Measurements from ENCODE around the gene SBK2. TPM values are rescaled to one million over a fixed set of nuclear protein-coding genes. Genes with fewer than 3 reads are reported as not detected.

The SBK2 gene
- total RNA-seq, 1 experiment from 2014 or later: not detected

DNA sequence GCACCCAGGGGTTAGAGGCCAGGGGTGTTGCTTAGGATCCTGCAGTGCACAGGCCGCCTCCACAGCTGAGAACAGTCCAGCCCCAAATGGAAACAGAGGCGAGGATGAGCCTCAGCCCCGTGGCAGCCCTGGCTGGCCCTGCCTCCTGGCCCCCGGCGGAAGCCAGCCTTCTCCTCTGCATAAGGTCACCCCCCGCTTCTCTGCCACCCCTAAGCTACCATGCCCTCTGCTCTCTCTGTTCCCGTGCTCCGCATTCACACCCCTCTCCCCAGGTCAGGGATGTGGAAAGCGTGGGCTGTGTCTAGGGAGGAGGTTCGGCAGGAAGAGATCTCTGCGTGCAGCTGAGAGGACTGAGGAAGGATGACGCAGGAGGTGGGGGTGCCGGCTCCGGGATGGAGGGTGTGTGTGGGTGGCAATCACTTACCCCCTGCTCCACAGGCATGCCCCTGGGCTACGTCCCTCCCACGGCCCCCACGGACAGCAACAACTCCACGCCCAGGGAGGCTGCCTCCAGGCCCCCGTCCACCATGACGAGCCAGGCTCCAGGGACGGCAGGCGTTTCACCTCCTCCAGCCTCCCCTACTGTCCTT lies 42.7 kb downstream of the SBK2 start:
- no peak overlapping the region for H3K4me3 ChIP-seq (ENCODE audit: low read depth, low read length)
- no peaks in the 10 kb centered on the region for H3K9me3 ChIP-seq
- CTCF ChIA-PET: interaction anchor here (0.7 to 2.4 kb wide), 2 partner anchors 9 to 10 kb away, joined by 4 to 6 read pairs; partner anchors contain the start of gene NAT14
- H3K27ac Mint-ChIP-seq (ENCODE audit: unreplicated experiment): no peak overlapping the region
- H3K27me3 ChIP-seq (replicated peaks; ENCODE audit: control insufficient read depth, insufficient read depth, low read length): no peaks in the 10 kb centered on the region
- H3K36me3 Mint-ChIP-seq (ENCODE audit: insufficient read depth, unreplicated experiment): peaks cover 20% of the 10 kb centered on the region
- H3K9me3 Mint-ChIP-seq (ENCODE audit: unreplicated experiment): no peaks in the 10 kb centered on the region
- no peaks in the 10 kb centered on the region for H3K27me3 Mint-ChIP-seq (ENCODE audit: insufficient read depth, unreplicated experiment)
- intact Hi-C loops (cut with micrococcal nuclease; ENCODE audit: unreplicated experiment): no loop called here
- POLR2A ChIA-PET: no interaction called here
- TF ChIP-seq, protein P1, sequence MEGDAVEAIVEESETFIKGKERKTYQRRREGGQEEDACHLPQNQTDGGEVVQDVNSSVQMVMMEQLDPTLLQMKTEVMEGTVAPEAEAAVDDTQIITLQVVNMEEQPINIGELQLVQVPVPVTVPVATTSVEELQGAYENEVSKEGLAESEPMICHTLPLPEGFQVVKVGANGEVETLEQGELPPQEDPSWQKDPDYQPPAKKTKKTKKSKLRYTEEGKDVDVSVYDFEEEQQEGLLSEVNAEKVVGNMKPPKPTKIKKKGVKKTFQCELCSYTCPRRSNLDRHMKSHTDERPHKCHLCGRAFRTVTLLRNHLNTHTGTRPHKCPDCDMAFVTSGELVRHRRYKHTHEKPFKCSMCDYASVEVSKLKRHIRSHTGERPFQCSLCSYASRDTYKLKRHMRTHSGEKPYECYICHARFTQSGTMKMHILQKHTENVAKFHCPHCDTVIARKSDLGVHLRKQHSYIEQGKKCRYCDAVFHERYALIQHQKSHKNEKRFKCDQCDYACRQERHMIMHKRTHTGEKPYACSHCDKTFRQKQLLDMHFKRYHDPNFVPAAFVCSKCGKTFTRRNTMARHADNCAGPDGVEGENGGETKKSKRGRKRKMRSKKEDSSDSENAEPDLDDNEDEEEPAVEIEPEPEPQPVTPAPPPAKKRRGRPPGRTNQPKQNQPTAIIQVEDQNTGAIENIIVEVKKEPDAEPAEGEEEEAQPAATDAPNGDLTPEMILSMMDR (IDR thresholded peaks at IDR 0.05; ENCODE audit: insufficient read depth in 1 of 2, low read depth in 1 of 2, low read length in 1 of 2, severe bottlenecking in 1 of 2, unreplicated experiment in 1 of 2): no peak
- no TSS peak for BruUV-seq (replicated peaks)
- no peak overlapping the region for H3K4me3 Mint-ChIP-seq (ENCODE audit: unreplicated experiment)
- DNase-seq: no peak
- H3K4me1 Mint-ChIP-seq (ENCODE audit: low read depth, unreplicated experiment): peaks cover 13% of the 10 kb centered on the region
- no peaks in the 10 kb centered on the region for H3K36me3 ChIP-seq (ENCODE audit: control insufficient read depth, insufficient read depth, low read length)
- peaks cover 4% of the 10 kb centered on the region; the same call in 1 of the 2 replicates for H3K4me1 ChIP-seq

- TF ChIP-seq, protein P1 (IDR thresholded peaks at IDR 0.05; ENCODE audit: insufficient read depth in 1 of 2, low read depth in 1 of 2, low read length in 1 of 2, severe bottlenecking in 1 of 2, unreplicated experiment in 1 of 2): no peak
- DNase-seq: no peak
- H3K9me3 Mint-ChIP-seq (ENCODE audit: unreplicated experiment): no peaks in the 10 kb centered on the region
- no TSS peak for BruUV-seq (replicated peaks)
- Histone ChIP-seq H3K4me3 (ENCODE audit: low read depth, low read length) (no peak overlapping the region), H3K4me1 (peaks cover 4% of the 10 kb centered on the region; the same call in 1 of the 2 replicates), H3K36me3 (ENCODE audit: control insufficient read depth, insufficient read depth, low read length) (no peaks in the 10 kb centered on the region), H3K27me3 (replicated peaks; ENCODE audit: control insufficient read depth, insufficient read depth, low read length) (no peaks in the 10 kb centered on the region), H3K9me3 (no peaks in the 10 kb centered on the region)
- no peaks in the 10 kb centered on the region for H3K27me3 Mint-ChIP-seq (ENCODE audit: insufficient read depth, unreplicated experiment)
- H3K4me1 Mint-ChIP-seq (ENCODE audit: low read depth, unreplicated experiment): peaks cover 7% of the 10 kb centered on the region
- H3K36me3 Mint-ChIP-seq (ENCODE audit: insufficient read depth, unreplicated experiment): peaks cover 17% of the 10 kb centered on the region
- H3K4me3 Mint-ChIP-seq (ENCODE audit: unreplicated experiment): no peak overlapping the region
- ChIA-PET POLR2A (no interaction called here), CTCF (interaction anchor here (0.7 to 2.4 kb wide), 2 partner anchors 9 to 10 kb away, joined by 4 to 6 read pairs; partner anchors contain the start of gene NAT14)
- intact Hi-C loops (cut with micrococcal nuclease; ENCODE audit: unreplicated experiment): no loop called here
- no peak overlapping the region for H3K27ac Mint-ChIP-seq (ENCODE audit: unreplicated experiment)
Measured at GRCh38 chr19:55493645-55494171, 43.2 kb downstream of the SBK2 start.

- Mint-ChIP-seq H3K9me3 (ENCODE audit: unreplicated experiment) (no peaks in the 10 kb centered on the region), H3K4me3 (ENCODE audit: unreplicated experiment) (no peak overlapping the region), H3K4me1 (ENCODE audit: low read depth, unreplicated experiment) (peaks cover 7% of the 10 kb centered on the region), H3K27me3 (ENCODE audit: insufficient read depth, unreplicated experiment) (no peaks in the 10 kb centered on the region), H3K36me3 (ENCODE audit: insufficient read depth, unreplicated experiment) (peaks cover 17% of the 10 kb centered on the region), H3K27ac (ENCODE audit: unreplicated experiment) (no peak overlapping the region)
- POLR2A ChIA-PET: no interaction called here
- Histone ChIP-seq H3K36me3 (ENCODE audit: control insufficient read depth, insufficient read depth, low read length) (no peaks in the 10 kb centered on the region), H3K27me3 (replicated peaks; ENCODE audit: control insufficient read depth, insufficient read depth, low read length) (no peaks in the 10 kb centered on the region), H3K4me1 (peaks cover 4% of the 10 kb centered on the region; the same call in 1 of the 2 replicates), H3K4me3 (ENCODE audit: low read depth, low read length) (no peak overlapping the region), H3K9me3 (no peaks in the 10 kb centered on the region)
- CTCF ChIA-PET: interaction anchor here (2.4 kb wide), 1 partner anchor 11 kb away, joined by 6 read pairs; no protein-coding TSS in a partner anchor
- intact Hi-C loops (cut with micrococcal nuclease; ENCODE audit: unreplicated experiment): no loop called here
- TF ChIP-seq, protein P1 (IDR thresholded peaks at IDR 0.05; ENCODE audit: insufficient read depth in 1 of 2, low read depth in 1 of 2, low read length in 1 of 2, severe bottlenecking in 1 of 2, unreplicated experiment in 1 of 2): no peak
- no TSS peak for BruUV-seq (replicated peaks)
- no peak for DNase-seq
Measured at GRCh38 chr19:55493052-55493644, 43.8 kb downstream of the SBK2 start.
